Activated CD4-positive, CD25-positive, alpha-beta regulatory T cell treated with anti-CD3 and anti-CD28 coated beads, Interleukin-2, amount 50 U/mL, for 16 hours (primary cell): Measurements from ENCODE around the gene FNTB.

Source experiments
- DNase-seq: peaks from one replicate; pipeline ENCODE4 v3.0.0-alpha.2; 2020; ENCODE audit warnings: low read depth, low spot score

The FNTB gene

DNA sequence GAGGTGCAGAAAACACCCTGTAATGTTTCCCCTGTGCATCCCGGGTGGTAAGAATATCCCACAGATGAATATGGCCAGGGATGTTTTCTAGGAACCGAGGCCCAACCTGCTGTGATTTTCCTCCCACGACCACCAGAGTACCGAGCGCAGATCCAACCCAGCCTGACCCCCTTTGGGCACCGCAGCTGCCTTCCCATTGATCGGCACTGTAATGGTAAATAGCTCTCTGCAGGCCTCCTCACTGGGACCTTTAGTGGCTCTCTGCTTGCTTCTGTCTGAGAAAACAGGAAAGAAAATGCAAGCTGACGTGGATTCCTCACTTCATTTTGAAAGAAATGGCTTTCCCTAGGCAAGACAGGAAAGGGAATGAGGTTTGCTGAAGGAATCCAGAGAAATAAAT, 12.1 kb upstream of the FNTB start:
- no peak for DNase-seq

DNA sequence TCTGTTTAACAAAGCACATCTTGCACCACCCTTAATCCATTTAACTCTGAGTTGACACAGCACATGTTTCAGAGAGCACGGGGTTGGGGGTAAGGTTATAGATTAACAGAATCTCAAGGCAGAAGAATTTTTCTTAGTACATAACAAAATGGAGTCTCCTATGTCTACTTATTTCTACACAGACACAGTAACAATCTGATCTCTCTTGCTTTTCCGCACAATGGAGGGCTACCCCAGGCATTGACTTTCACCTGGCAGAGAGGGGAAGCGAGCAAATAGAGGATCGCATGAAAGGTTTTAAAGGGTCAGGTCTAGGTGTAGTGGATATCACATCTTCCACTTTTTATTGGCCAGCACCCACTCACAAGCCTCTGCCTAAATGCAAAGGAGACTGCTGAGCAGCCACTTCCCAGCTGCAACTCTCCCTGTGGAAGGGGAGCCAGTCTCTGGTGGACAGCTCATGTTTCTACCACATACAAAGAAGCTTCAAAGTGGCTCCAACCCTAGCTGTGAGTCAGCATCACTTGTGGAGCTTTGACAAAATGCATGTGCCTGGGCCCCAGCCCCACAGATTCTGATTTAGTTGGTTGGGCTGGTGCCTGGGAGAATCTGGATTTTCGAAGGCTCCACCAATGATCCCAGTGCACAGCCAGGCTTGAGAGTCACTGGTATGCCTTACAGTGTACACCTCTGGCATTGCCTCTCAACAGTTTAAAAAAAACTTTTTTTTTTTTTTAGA, 7.2 kb upstream of the FNTB start:
- no peak for DNase-seq

DNA sequence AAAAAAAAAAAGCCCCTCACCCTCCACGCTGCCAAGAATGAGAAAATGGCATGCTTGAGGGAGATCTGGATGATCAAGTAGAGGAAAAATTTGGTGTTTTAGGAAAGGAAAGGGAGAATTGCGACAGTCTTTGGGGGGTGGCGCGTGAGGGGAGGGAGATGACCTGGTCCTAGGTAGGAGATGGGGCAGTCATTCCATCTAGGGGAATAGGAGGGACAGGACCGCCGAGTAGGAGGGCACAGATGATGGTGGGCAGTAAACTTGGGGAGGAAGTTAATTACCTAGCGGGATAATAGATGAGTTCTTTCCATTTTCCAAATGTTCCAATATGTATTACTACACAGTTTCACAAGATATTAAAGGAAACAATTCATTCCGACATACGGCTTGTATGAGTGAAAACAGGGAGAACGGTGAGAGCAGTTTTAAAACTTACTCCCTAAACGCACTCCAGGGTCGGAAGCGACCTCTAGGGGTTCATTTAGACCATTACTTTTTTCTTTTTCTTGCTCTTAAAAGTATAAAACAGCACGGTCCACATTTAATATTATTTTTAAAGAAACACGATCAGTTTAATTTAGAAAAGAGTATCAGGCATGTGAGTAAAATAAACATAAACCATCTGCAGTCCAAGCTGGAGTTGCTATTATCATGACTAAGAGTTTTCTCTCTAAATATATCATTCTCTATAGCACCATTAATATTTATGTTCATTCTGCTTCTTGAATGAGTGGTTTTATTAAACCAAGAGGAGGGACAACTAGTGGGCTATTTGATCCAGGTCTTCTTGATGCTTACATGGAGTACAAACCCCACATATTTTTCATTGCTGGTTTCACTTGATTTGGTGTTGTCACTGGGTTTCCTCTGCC, 3.0 kb upstream of the FNTB start:
- DNase-seq = no peak

DNA sequence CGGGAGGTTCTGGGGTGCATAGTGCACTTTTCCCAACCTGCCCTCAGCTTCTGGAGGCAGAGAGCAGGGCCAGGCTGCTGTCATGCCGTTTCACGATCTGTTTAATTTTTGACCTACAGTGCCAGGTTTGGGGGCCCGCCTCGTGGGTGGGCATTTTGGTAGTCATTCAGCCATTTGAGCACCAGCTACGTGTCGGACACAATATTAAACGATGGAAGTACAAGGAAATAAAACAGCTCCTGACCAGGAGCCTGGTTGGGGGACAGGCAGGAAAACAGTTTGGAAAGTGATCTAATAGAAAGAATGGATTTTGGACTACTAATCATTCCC, 708 bp downstream of the FNTB start:
- DNase-seq = no peak

DNA sequence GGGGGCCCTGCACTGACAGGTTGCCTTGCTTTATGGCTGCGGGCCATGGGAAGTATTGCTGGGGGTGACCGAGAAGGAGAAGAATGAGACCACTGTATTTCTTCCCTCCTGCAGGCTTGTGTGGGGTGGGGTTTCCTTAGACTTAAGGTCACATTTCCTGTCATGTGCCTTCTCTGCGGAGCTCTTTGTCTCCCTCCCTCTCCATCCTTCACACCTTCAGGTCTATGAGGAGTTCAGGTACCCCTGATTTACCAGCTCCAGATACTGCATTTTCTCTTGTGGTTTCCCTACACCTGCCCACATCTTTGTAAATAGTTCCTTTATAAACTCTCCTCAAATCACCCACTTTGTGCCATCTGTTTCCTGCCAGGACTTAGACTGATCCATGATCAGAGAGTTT, 3.6 kb downstream of the FNTB start:
- DNase-seq = no peak

DNA sequence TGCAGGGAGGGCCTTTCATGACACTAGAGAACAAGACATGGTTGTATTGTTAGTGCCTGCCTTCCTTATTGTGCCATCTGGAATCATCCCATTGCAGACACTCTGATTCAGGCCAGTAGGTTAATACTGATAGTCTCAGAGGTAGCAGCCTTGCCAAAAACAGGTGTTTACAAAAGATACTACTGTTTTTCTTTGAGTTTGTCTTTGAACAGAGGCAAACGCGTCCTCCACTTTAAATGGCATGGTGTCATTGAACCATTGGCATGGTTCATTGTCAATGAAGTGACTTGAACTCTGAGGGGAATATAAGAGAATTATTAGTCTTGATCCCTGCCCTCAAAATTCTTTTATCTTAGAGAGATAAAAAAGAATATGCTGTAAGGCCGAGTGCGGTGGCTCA, 4.2 kb downstream of the FNTB start:
- no peak for DNase-seq

DNA sequence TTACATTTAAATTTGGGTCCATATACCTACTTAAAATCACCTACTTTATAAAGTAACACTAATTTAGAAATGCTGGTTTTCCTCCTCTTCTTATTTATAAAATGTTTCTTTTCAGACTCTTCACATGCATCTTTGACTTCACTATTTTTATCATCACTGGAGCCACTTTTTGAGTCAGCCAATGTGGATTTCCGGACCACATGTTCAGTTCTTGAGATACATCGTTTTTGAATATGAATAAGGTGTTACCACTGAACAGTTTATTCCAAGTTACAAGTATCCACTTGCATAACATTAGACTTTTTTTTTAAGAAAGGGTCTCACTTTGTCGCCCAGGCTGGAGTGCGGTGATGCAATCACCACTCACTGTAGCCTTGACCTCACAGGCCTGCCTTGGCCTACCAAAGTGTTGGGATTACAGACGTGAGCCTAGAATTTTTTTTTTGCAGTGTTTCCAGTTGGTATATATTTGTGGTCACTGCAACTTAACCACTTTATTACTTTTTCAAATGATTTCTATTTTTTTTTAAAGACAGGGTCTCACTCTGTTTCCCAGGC, 5.7 kb downstream of the FNTB start:
- no peak for DNase-seq

DNA sequence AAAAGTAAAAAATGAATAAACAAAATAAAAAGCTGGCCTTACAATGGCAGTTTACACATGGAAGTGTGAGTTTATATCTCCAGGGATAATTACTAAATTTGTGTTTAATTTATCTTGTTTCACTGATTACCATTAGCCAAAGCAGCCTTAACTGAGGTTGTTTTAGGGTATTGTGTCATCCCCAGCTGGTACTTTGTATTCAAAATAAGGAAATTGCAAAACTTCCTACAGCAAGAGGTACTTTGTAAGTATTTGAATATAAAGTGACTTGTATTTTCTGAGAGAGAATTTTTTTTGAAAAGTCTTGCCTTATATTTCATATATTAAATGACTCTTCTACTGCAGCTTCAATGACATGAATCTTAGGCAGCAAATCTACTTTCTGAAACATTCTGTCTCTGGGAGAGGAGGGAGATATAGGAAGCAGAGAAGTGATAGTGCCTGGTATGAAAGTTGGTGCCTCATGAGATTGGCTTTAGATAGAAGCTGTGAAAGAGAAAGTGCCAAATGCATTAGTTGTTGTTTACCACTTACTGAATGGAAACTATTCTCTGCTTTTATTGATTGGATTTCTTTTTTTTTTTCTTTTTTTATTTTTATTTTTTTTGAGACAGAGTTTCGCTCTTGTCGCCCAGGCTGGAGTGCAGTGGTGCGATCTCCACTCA, 6.7 kb downstream of the FNTB start:
- DNase-seq = no peak

DNA sequence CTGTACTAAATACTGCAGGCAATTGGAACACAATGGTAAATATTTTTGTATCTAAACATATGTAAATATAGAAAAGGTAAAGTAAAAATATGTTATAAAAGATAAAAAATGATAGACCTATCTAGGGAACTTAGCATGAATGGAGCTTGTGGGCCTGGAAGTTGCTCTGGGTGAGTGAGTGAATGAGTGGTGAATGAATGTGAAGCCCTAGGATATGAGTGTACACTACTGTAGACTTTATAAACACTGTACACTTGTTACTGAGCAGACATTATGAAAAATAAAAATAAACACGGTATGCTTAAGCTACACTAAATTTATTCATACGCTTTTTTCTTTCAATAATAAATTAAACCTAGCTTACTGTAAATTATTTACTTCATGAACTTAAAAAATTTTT, 7.8 kb downstream of the FNTB start:
- DNase-seq = no peak

DNA sequence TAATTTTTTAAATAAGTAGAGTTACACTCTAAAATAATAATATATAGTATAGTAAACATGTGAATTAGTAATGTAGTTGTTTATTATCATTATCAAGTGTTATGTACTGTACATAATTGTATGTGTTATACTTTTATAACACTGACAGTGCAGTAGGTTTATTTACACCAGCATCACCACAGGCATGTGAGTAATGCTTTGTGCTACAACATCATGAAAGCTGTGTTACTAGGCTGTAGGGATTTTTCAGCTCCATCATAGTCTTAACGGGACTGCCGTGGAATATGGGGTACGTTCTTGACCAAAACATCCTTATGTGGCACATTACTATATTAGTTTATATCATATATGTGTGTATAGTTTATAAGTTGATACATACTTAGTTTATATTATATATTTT, 8.6 kb downstream of the FNTB start:
- DNase-seq = no peak

DNA sequence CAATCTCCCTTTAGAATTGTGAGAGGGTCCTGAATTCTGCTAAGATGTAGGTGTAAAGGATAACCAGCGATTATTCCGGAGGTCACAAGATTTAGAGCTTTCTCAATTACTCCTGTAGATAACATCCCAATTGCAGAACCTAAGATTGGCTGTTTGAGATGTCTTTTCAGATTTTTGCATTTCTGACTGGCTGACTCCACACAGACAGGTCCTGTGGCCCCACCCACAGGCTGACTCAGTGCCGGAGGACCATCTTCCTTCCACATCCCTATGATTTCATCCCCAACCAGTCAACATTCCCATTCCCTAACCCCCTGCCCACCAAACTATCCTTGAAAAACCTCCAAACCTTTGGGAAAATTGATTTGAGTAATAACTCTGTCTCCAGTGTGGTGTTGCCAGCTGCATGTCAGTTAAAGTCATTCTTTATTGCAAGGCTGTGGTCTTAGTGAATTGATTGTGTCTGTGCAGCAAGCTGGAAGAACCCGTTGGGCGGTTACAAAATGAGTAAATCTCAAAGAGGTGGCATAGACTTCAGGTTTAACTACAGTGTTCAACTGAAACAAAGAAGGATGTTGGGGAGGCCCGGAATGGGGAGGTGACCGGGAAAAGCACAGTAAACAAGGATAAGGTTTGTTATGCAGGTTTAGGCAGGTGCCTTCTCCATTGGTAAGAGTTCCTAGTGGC, 10.6 kb downstream of the FNTB start:
- DNase-seq = no peak

DNA sequence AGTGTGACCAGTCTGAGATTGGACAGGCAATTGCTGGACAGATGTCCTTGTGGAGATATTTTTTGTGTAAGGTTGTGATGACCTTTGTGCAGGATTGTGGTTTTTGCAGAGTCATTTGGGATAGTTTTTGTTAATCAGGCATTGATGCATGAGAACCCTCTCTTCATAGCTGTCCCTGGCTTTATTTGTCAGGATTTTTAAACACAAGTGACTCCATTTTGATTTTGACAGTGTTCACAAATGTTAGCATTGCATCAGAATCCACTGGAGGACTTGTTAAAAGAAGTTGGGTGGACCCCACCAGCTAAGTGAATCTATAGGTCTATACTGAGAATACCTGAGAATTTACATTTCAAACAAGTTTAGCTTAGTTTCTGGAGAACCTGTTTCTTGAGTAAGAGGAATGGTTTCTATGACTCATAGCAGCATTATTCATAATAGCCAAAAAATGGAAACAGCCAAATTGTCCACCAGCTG, 11.8 kb downstream of the FNTB start:
- no peak for DNase-seq

DNA sequence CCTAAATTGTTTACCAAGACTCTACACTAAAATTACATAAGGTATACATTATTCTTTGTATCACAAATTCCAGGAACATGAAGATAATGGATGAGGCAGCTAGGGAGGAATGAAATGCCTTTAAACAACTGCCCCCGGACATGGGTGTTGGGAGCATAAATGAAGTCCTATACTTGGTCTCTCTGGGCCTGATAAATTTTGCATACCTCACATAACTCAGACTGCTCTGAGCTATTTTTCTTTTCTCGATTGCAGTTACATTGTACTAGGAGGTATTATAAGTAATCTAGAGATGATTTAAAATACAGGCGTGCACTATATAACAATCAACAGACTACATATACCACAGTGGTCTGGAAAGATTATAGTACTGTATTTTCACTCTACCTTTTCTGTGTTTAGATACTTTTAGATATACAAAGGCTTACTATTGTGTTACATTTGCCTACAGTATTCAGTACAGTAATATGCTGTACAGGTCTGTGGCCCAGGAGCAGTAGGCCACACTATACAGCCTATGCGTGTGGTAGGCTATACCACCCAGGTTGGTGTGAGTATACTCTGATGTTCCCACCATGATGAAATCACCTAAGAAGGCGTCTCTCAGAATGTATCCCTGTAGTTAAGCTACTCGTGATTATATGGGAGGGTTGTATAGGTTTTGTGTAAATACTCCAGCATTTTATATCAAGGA, 14.3 kb downstream of the FNTB start:
- no peak for DNase-seq

DNA sequence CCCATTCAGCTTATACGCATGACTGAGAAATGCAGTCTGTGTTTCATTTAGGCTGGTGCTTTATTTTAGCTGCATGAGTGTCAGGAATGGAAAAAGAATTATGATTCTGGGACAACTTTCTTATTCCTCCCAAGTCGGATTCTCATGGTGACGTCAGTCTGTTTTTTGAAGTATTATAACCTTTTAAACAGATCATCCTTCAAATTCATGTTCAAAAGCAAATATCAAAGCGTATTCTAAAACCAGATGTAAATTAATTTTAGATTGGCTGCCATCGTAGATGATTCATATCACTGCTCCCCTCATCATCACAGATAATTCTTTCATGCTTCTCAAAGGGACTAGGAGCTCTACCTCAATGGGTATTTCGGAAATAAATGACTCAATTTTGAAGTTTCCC, 15.0 kb downstream of the FNTB start:
- no peak for DNase-seq

DNA sequence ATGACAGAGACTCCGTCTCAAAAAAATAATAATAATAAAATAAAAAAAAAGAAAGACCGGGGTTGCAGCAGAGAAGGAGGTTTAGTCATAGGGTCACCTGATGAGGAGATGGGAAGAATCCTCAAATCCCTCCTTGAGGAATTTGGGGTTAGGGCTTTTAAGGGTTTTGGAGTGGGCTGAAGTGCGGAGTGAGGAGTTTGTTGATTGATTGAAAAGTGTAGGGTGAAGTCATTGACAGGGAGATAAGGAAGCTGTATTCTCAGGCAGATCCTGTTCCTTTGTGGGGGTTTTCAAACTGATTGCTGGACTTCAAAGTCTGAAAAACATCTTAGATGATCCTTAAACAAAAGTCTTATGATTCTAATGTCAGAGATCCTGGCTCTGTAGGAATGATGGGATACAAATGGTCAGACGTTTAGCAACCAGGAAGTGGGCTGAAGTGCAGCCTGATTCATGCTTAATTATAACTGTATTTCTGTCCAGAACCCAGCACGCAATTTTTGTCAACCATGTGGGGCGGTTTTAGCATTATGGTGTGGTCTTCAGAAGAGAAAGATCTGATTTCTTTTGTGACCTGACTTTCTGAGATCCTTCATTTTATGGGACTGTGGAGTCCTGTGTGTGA, 16.0 kb downstream of the FNTB start:
- DNase-seq = no peak

DNA sequence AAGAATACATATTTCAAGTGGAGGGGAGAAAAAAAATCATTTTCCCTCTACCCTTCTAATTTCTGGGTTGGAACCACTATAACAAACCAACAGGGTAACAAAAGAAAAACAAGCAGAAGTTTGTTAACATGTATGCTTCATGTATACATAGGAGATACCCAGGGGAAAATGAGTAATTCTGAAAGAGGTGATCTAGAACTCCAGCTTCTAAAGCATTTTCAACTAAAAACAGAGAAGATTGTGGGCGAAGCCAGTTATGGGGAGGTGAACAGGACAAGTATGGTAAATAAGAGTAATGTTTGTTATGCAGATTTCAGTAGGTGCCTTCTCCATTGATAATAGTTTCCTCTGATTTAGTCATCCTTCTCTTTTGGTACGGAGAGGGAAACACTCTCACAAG, 16.7 kb downstream of the FNTB start:
- no peak for DNase-seq

DNA sequence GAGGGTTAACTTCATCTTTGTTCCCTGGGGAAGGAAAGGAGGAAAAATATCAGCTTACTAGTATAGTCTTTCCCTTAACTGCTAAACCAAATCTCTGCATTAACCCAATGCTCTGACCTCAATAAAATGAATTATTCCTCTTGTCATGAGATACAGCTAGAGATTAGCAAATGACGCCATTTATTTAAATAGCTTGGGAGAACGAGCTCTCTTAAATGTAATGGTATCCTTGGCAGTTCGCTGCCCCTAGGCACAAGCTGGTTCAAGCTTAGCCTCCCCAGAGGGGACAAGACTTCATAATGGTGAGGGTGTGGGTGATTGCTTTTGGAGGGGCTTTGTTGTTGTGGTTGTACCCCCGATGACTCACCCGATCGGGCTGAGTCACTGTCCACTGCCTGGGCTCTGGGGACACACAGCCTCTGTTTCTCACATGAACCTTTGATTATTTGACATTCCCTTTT, 19.6 kb downstream of the FNTB start:
- DNase-seq = no peak

DNA sequence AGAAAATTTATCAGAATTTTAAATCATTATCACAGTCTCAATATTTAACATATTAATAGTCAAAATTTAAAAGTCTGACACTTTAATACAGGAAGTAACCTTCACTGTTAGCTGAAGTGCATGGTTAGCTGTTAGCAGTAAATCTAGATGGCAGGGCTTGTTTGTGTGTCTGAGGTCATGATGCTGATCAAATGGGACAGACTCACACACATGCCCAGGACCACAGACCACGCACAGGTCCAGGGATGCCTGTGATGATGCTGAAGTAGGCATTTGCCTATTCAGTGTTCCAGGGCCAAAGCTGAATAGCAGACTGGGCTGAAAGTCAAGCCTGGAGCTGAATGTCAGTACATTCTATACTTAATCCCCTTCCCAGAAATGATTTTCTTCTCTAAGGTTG, 20.5 kb downstream of the FNTB start:
- DNase-seq = no peak

DNA sequence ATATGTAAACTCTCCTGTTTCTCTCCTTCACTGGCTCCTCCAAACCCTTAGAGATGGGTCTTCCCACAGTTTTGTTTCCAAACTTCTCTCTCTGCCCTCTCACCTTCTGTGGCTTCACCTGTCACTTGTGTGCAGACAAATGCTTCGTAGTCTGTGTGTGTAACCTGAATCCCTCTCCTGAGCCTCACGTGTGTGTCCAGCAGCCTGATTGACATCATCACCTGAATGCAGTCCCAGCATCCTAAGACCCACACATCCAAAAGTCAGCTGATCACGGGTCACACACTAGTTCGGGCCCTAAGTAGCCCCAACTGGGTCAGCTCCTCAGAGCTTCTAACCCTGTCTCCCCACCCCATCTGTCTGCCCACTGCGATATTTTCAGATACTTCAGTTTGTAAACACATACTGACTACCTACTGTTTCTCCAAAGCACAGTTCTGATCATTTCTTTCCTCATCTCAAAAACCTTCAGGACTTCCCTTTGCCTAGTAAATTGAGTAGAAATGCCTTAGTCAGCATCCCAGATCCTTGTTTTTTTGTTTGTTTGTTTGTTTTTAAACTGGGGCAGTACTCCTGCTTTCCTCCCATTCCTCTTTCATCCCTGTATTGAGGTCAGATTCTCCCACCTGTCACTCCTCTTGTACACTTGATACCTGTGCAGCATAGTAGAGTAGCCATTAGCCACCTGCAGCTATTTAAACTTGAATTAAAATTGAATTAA, 23.7 kb downstream of the FNTB start:
- DNase-seq = no peak

DNA sequence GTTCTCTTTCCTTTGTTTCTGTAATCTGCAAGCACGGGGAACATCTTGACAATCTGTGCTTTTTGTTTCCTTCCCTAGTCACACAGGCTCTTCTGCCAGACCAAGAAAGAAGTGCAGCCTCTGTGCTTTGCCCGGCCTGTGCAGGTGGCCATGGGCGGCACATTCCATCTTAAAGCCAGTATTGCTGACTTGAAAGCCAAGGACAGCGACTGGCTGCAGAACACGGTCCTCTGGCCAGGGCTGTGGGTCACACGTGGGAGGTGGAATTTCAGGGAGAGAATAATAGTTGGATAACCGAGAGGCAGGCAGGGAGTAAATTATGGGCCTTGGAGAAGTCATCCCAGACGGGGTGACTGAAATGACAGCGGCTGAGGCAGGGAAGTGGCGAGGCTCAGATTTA, 24.8 kb downstream of the FNTB start:
- no peak for DNase-seq
